Measurements from ENCODE around the gene TKFC.
A peak's percentile ranks its signal among the peaks of the same experiment; 100 is the strongest.

TKFC gene

DNA sequence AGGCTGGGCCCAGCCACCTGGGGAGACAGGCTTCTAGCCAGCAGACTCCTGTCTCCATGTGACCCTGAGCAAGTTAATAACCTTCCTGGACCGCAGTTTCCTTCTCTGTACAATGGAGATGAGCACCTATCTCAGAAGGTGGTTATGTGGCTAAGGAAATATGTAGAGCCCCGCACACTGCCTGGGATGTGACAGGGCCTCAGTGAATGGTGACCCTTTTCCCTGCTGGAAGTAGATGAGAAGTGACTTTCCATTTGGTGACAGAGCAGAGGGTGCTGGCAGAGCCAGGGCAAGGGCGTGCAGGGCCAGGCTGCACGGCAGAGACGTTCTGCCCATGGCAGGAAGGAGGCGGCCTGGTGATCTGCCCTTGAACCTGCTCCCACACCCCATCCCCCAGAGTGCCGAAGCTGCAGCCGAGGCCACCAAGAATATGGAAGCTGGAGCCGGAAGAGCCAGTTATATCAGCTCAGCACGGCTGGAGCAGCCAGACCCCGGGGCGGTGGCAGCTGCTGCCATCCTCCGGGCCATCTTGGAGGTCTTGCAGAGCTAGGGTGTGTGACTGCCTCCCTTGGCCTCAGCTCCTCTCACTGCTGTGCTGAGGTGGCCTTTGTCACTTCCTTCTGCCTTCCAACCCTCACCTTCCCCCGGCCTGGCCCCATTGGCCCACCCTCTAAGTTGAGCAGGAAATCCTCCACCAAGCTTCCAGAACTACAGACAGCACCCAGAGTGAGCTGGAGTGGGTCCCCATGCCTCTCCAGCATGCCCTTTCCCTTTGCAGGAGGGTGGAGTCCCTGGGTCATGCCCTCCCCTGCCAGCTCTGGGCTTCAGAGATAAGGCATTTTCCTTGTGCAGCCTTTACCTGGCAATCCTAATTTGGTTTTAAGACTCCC lies 13.2 kb downstream of the TKFC start:
- no peak for DNase-seq

- DNase-seq = no peak
Observed at GRCh38 chr11:61347916-61348461, 15.0 kb downstream of the TKFC start.

DNA sequence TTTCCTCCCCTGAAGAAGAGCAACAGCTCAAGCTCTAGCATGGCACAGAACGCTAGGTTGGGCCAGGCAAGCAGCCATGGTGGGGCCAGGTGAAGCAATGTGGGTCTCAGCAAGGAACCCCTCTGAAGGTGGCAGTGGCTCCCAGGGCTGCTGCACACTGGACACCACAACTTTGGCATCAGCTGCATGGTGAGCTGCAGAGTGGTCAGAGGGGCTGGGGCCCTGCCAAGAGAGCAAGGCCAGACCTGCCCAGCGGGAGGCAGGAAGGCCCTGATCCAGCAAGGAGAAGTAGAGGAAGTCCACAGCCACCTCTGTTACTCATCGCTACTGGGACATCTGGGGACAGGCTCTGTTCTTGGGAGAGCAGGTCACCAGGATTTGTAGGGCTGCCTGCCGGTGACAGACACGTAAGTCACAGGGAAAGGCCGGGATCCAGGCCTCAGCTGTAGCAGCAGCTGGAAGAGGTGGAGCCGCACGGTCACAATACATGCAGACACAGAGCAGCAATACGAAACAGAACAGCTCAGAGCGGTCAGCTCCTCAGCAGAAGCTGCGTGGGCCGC lies 16.2 kb downstream of the TKFC start:
- no peak for DNase-seq

- DNase-seq = no peak
Observed at GRCh38 chr11:61349916-61350315, 16.9 kb downstream of the TKFC start.

GRCh38 chr11:61350336-61350735 lies 17.3 kb downstream of the TKFC start:
- no peak for DNase-seq

GRCh38 chr11:61350803-61351202 lies 17.8 kb downstream of the TKFC start:
- DNase-seq = no peak

- DNase-seq = no peak
Observed at GRCh38 chr11:61352038-61352437, 19.0 kb downstream of the TKFC start.

GRCh38 chr11:61353131-61354067 lies 20.4 kb downstream of the TKFC start:
- DNase-seq = no peak

DNA sequence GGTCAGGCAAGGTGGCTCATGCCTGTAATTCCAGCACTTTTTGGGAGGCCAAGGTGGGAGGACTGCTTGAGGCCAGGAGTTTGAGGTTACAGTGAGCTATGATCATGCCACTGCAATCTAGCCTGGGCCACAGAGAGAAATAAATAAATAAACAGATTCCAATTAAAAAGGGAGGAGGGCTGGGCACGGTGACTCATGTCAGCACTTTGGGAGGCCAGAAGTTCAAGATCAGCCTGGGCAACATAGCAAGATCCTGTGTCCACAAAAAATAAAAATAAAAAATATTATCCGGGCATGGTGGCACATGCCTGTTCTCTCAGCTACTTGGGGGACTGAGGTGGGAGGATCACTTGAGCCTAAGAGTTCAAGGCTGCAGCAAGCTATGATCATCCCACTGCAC lies 21.2 kb downstream of the TKFC start:
- no peak for DNase-seq

- no peak for DNase-seq
Observed at GRCh38 chr11:61356706-61357105, 23.7 kb downstream of the TKFC start.

DNA sequence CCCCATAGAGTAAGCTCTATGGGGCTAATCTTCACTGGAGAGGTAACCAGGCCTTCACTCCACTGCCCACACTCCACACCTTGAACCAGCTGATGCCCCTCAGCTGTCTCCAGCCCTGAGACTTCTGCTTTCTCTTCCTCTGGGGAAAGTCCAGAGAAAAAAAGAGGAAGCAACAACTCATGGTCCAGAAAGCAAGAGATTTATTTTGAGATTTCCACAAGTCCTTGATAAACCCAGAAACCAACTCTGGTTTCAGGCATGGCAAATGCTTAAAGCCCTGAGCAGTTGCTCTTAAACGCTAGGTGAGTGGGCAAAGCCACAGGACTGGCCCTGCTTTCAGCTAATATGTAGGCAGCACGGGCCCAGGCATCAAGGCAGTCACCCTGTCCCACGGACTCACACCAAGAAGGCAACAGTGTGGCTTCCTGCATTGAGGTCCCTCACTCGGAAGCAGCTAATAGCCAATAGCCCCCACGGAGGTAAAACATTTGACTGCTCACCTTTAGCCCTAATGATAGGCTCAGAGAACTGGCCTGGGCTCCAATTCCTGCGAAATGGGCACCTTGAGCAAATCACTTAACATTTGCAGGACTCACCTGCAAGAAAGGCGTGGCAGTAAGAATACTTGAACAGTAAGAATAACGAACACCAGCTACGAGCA lies 24.3 kb downstream of the TKFC start:
- DNase-seq = no peak

DNA sequence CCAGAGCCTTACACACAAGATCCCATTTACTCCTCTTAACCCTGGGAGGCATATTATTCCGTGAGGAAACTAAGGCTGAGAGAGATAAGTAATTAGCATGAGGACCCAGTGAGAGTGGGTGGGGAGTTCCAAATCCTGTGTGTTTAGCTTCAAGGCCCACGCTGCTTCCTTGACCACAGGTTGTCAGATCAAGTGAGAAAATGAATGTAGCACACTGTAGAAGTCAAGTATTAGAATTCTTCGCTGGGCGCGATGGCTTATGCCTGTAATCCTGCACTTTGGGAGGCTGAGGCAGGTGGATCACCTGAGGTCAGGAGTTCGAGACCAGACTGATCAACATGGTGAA lies 24.8 kb downstream of the TKFC start:
- DNase-seq = no peak

GRCh38 chr11:61358566-61358965 lies 25.5 kb downstream of the TKFC start:
- DNase-seq = no peak

- DNase-seq = no peak
Observed at GRCh38 chr11:61359516-61359915, 26.5 kb downstream of the TKFC start.

DNA sequence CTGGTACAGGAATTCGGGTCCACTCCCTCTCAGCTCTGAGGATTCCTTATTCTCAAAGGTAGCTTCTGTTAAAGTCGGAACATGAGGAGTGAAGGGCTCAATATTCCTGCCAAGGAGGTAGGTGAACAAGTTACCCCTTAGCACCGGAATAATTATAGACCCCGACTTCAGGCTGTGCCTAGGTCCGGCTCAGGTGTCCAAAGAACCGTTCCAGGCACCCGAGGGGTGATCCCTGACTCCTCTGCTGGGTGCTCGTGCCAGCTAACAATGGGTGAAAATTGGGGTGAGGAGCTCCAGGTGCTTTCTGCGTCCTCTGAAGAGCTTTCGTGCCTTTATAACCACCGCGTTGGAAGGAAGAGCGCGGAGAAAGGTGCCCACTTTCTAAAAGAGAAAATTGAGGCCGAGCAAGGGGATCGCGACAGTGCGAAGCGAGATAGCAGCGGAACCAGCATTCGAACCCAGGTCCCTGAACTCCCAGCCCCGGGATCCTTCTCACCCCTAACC lies 28.3 kb downstream of the TKFC start:
- DNase-seq = no peak

- DNase-seq = peak; percentile 80 to 84
Observed at GRCh38 chr11:61361741-61362541, 28.9 kb downstream of the TKFC start, which contains the start of the genes CYB561A3 and TMEM138. CYB561A3 (minus strand) TSS chr11:61361882; CDS start chr11:61356713, 5,169 bp downstream. TMEM138 (plus strand) TSS chr11:61362374; CDS start chr11:61364391, 2,017 bp downstream.

- DNase-seq = peak; percentile 10 to 22
Observed at GRCh38 chr11:61362542-61362875, 29.5 kb downstream of the TKFC start.

DNA sequence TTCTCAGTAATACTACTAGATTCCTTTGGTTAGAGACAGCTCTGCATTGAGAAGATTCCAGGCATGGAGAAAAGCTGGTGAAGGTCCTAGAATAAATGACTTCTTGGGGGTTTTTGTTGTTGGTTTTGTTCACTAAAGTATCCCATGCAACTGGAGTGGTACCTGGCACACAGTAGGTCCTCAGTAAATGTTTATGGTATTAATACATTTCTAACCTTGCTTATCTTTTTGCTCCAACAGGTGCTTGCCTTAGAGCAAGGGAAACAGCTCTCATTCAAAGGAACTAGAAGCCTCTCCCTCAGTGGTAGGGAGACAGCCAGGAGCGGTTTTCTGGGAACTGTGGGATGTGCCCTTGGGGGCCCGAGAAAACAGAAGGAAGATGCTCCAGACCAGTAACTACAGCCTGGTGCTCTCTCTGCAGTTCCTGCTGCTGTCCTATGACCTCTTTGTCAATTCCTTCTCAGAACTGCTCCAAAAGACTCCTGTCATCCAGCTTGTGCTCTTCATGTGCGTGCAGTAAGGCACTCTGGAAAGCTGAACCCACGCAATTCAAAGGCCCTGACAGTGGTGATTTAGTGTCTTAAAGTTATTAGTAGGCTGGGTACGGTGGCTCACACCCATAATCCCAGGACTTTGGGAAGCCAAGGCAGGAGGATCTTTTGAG lies 31.1 kb downstream of the TKFC start:
- no peak for DNase-seq

DNA sequence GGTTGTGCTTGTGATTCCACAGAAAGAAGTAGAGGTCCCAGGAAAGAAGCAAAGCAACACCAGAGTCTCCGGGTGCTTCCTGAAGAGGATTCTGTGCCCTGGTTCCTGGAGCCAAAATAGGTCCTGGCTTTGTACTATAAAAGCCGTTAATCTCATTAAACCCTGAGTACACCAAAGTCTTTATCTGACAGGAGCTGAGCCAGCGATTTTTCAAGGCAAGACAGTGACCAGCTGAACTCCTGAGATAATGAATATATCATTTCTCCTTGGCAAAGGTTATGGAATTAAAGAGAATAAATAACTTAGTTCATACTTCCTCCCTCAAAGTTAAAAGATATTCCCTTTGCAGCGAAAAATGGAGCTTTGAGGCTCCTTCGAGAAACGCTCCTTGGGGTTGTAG lies 34.4 kb downstream of the TKFC start:
- no peak for DNase-seq

- no peak for DNase-seq
Observed at GRCh38 chr11:61368646-61369045, 35.6 kb downstream of the TKFC start.

All from activated CD4-positive, alpha-beta T cell treated with anti-CD3 and anti-CD28 coated beads, Interleukin-2, amount 50 U/mL, for 4 hours (primary cell).